ENCODE results near the gene TRPM7. TPM values are rescaled to one million over a fixed set of nuclear protein-coding genes. Genes with fewer than 3 reads are reported as not detected.

Gene TRPM7
- total RNA-seq, 1 donor from 2014 or later: 39.8 TPM

DNA sequence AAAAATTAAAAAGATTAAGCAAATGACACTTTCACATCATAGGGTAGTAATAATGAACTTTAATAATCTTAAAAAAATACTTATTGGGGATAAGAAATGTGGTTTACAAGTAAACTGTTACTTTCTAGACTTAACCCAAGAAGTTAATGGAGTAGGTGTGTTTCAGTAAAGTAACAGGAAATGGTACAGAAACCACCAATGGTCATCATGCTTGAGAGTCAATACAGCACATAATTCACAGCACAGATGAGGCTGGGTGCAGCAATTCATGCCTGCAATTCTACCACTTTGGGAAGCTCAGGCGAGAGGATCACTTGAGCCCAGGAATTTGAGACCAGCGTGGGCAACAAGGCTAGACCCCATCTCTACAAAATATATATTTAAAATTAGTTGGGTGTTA is 128.6 kb downstream of the TRPM7 start:
- H3K36me3 Mint-ChIP-seq (ENCODE audit: insufficient read depth): peaks cover 13% of the 10 kb centered on the region
- TF ChIP-seq, protein P1, sequence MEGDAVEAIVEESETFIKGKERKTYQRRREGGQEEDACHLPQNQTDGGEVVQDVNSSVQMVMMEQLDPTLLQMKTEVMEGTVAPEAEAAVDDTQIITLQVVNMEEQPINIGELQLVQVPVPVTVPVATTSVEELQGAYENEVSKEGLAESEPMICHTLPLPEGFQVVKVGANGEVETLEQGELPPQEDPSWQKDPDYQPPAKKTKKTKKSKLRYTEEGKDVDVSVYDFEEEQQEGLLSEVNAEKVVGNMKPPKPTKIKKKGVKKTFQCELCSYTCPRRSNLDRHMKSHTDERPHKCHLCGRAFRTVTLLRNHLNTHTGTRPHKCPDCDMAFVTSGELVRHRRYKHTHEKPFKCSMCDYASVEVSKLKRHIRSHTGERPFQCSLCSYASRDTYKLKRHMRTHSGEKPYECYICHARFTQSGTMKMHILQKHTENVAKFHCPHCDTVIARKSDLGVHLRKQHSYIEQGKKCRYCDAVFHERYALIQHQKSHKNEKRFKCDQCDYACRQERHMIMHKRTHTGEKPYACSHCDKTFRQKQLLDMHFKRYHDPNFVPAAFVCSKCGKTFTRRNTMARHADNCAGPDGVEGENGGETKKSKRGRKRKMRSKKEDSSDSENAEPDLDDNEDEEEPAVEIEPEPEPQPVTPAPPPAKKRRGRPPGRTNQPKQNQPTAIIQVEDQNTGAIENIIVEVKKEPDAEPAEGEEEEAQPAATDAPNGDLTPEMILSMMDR (IDR thresholded peaks at IDR 0.05; ENCODE audit: unreplicated experiment): no peak

DNA sequence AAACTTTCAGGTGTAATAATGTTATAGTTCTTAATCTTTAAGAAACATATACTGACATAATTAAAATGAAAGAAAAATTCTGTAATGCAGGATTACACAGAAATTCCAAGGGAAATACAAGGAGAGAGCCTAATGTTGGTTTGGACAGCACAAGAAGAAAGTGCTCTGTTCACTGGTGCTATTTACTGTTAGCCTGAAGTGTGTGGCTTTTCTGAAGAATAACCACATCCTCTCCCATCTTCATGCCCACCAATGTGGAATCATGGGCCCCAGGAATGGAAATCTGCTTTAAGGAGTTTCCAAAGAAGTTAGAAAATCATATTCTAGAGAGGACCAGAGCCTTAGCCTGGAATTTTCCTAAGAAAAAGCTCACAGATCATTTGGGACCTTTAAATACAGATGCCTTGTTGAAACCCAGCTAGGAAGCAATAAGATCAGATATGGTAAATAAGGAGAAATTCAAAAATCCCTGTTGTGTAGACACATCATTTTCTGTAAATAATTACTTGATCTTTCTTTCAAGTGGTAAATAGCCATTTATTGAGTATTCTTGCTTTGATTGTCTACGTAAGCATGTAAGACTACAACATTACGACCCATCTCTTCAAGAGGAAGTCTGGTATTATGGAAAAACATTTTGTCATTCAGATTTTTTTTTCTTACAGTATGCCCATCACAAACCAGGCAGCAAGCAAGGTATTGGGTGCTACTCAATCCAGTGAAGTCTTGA is 129.8 kb downstream of the TRPM7 start:
- no peak for DNase-seq (ENCODE audit: low spot score, unreplicated experiment)
- Mint-ChIP-seq H3K27me3 (no peaks in the 10 kb centered on the region), H3K27ac (no peak overlapping the region), H3K4me3 (ENCODE audit: low read depth) (no peak overlapping the region), H3K36me3 (ENCODE audit: insufficient read depth) (peaks cover 8% of the 10 kb centered on the region), H3K4me1 (ENCODE audit: low read depth) (peaks cover 10% of the 10 kb centered on the region), H3K9me3 (ENCODE audit: low read depth) (no peaks in the 10 kb centered on the region)
- TF ChIP-seq, protein P1 (IDR thresholded peaks at IDR 0.05; ENCODE audit: unreplicated experiment): no peak

More for the DNA sequence above, 128.6 kb downstream of the TRPM7 start:
- peaks cover 10% of the 10 kb centered on the region for H3K4me1 Mint-ChIP-seq (ENCODE audit: low read depth)
- no peak for DNase-seq (ENCODE audit: low spot score, unreplicated experiment)
- no peaks in the 10 kb centered on the region for H3K27me3 Mint-ChIP-seq
- no peak overlapping the region for H3K4me3 Mint-ChIP-seq (ENCODE audit: low read depth)
- H3K27ac Mint-ChIP-seq: no peak overlapping the region
- H3K9me3 Mint-ChIP-seq (ENCODE audit: low read depth): no peaks in the 10 kb centered on the region

DNA sequence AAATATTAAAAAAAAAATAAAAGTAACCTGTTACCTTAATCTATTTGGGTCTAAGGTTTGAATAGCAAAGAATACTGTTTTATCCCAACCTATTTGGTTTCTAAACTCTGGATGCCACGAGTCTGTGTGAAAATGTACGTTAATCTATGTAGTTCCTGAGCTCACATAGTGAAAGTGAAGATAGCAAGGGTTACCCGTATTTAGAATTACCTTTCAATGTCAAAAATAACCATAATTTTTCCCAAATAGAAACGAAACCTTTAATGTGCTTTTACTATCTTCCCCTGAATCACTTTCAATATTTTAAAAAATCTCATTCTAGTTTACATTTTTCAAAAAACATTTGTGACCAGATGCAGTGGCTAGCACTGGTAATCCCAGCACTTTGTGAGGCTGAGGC is 134.4 kb downstream of the TRPM7 start:
- DNase-seq (ENCODE audit: low spot score, unreplicated experiment): no peak
- Mint-ChIP-seq H3K27me3 (no peaks in the 10 kb centered on the region), H3K36me3 (ENCODE audit: insufficient read depth) (peaks cover 5% of the 10 kb centered on the region), H3K27ac (no peak overlapping the region), H3K9me3 (ENCODE audit: low read depth) (no peaks in the 10 kb centered on the region), H3K4me1 (ENCODE audit: low read depth) (no peaks in the 10 kb centered on the region), H3K4me3 (ENCODE audit: low read depth) (no peak overlapping the region)
- TF ChIP-seq, protein P1 (IDR thresholded peaks at IDR 0.05; ENCODE audit: unreplicated experiment): no peak

DNA sequence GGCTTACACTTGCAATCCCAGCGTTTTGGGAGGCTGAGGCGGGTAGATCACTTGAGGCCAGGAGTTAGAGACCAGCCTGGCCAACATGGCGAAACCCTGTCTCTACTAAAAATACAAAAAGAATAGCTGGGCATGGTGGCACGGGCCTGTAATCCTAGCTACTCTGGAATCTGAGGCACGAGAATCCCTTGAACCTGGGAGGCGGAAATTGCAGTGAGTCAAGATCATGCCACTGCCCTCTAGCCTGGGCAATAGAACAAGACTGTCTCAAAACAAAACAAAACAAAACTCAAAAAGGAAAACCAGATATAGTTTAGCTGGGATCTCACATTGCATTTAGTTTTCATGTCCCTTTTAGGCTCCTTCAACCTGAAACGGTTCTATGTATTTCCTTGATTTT is 137.3 kb downstream of the TRPM7 start:
- TF ChIP-seq, protein P1 (IDR thresholded peaks at IDR 0.05; ENCODE audit: unreplicated experiment): no peak
- H3K27me3 Mint-ChIP-seq: no peaks in the 10 kb centered on the region
- no peak for DNase-seq (ENCODE audit: low spot score, unreplicated experiment)

DNA sequence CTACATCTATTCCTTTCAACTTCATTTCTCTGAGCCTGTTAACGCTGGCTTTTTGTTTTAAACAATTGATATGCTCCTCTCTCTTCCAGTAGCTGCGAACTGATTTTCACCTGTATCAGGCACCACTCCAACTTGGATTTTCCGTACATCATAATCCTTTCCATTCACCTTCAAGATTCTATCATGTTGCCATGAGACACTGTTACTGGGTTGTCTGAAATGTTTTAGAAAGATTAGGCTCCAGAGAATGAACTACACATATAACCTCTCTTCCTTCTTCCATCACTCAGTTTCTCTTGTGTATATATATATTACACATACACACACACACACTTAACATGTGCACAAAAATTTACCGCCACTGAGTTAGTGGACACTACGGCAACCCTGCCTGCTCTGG is 140.0 kb downstream of the TRPM7 start, which contains the start of gene USP50:
TSS of gene USP50 (minus strand) at position 101 of the 400 bp plus-strand sequence. CDS start 141 bp downstream, outside the sequence.
- no peaks in the 10 kb centered on the region for H3K27me3 Mint-ChIP-seq
- H3K4me1 Mint-ChIP-seq (ENCODE audit: low read depth): peaks cover 3% of the 10 kb centered on the region
- TF ChIP-seq, protein P1 (IDR thresholded peaks at IDR 0.05; ENCODE audit: unreplicated experiment): no peak

More for the DNA sequence above, 137.3 kb downstream of the TRPM7 start:
- Mint-ChIP-seq H3K27ac (no peak overlapping the region), H3K4me3 (ENCODE audit: low read depth) (no peak overlapping the region), H3K9me3 (ENCODE audit: low read depth) (no peaks in the 10 kb centered on the region), H3K4me1 (ENCODE audit: low read depth) (peaks cover 3% of the 10 kb centered on the region), H3K36me3 (ENCODE audit: insufficient read depth) (no peaks in the 10 kb centered on the region)

More for the DNA sequence above, 140.0 kb downstream of the TRPM7 start, which contains the start of gene USP50:
- H3K36me3 Mint-ChIP-seq (ENCODE audit: insufficient read depth): no peaks in the 10 kb centered on the region
- no peak within 1 kb of the TSS for H3K27ac Mint-ChIP-seq
- H3K4me3 Mint-ChIP-seq (ENCODE audit: low read depth): no peak within 1 kb of the TSS
- DNase-seq (ENCODE audit: low spot score, unreplicated experiment): no peak
- no peaks in the 10 kb centered on the region for H3K9me3 Mint-ChIP-seq (ENCODE audit: low read depth)
